IgD-negative memory B cell (primary cell): Measurements from ENCODE around the gene DNAJB12. TPM values are rescaled to one million over a fixed set of nuclear protein-coding genes. Genes with fewer than 3 reads are reported as not detected.
A peak's percentile ranks its signal among the peaks of the same experiment; 100 is the strongest.
"Not testable (repeated sequence)": the region's sequence is repeated elsewhere in the genome, so short reads cannot be mapped to it uniquely, and the experiment has no call there.

Source experiments
- H3K27ac Mint-ChIP-seq, 3 donors: one replicate each; pipeline ENCODE4 v1.8.0; 2020 to 2022; ENCODE audit warnings: mild to moderate bottlenecking in 3 of 3, mixed read lengths in 3 of 3, moderate library complexity in 1 of 3
- H3K27me3 Mint-ChIP-seq: one replicate; pipeline ENCODE4 v1.8.0; 2021; ENCODE audit warnings: mixed read lengths
- H3K36me3 Mint-ChIP-seq: one replicate; pipeline ENCODE4 v1.8.0; 2020; ENCODE audit warnings: mild to moderate bottlenecking, mixed read lengths
- H3K4me1 Mint-ChIP-seq, 3 donors: one replicate each; pipeline ENCODE4 v1.8.0; 2020 to 2022; ENCODE audit warnings: mixed read lengths in 3 of 3, mild to moderate bottlenecking in 1 of 3
- H3K4me3 Mint-ChIP-seq, 4 donors: one replicate each; pipeline ENCODE4 v1.8.0; 2020 to 2022; ENCODE audit warnings: mild to moderate bottlenecking in 4 of 4, mixed read lengths in 4 of 4, moderate library complexity in 3 of 4
- H3K9me3 Mint-ChIP-seq, 3 donors: one replicate each; pipeline ENCODE4 v1.8.0; 2020 to 2021; ENCODE audit warnings: mixed read lengths in 3 of 3, mild to moderate bottlenecking in 1 of 3
- polyA plus RNA-seq: library from polyadenylated mRNA; unstranded; fragments of 300-500 nt; fragmentation: Illumina TruSeq; gene quantifications from one replicate; pipeline ENCODE4 v1.2.3, GENCODE V29; 2021

Gene DNAJB12
- polyA plus RNA-seq, 1 donor from 2014 or later, result 27.6 TPM

DNA sequence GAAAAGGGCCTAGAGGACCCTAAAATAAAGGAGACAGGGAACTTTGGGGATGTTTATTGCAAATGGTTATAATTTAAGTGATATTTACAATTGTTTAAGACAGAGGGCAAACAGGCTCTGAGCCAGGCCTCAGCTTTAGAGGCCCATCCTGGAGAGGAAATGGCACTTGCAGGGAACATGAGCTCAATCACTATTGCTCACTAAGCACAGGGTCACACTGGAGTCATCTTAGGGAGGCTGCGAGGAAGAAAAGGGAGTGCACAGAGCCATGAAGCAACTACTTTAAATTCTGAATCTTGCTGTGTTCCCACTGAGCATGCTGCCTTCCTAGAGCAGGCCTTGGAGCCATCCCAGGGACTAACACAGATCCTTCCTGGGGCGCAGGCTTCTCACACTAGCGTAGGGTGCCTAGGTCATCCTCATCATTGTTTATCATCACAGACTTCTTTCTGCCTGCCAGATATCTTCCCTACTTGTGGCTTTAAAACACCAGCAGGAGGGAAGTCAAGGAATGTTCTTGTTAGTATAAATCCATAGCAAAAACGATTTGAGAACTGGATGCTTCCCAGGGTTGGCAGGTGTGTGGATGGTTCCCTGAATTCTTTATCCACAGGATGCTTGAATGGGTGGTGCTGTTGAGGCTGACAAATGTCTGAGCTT lies 12.7 kb upstream of the DNAJB12 start:
- Mint-ChIP-seq H3K4me1 (peaks cover 5 to 10% (median 9%) of the 10 kb centered on the region in 3 donors), H3K27ac (no peak overlapping the region)

DNA sequence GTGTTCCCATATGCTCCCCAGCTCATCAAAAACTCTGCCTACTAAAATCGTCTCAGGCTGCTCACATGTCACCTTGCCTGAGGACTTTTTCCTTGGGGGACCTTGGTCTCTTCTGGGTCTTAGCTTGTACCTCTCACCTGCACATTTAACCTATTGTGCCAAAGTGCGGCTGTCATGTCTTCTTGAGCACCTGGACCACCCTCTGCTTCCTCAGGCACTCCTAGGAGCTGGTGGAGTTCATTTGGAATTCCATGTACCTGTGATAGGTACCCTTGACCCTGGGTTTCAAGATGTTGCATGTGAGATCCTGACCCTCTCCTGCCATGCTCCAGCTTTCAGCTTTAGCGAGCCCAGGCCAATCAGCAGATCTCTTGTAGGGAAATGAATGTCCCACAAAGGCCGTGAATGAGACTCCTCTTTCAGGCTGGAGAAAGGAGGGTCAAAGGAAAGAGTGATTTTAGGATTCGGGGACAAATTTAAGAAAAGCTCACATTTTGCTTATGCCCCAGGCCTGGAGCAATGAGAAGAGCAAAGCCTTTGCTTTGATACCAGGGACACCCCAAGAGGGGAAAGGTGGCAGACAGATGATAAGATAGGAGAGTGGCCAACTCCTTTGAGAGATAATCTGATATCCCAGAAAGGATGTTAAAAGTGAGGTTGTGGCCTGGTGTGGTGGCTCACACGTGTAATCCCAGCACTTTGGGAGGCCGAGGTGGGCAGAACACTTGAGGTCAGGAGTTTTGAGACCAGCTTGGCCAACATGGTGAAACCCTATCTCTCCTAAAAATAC lies 10.6 kb upstream of the DNAJB12 start:
- Mint-ChIP-seq H3K4me3 (peak overlapping the region in 2 of 4 donors; percentile 43 to 86), H3K27ac (peak overlapping the region; percentile 2 to 63 (median 59)), H3K9me3 (no peaks in the 10 kb centered on the region), H3K27me3 (no peaks in the 10 kb centered on the region), H3K4me1 (peaks cover 5 to 10% (median 9%) of the 10 kb centered on the region in 3 donors), H3K36me3 (peaks cover 9% of the 10 kb centered on the region)

More for the DNA sequence above, 12.7 kb upstream of the DNAJB12 start:
- Mint-ChIP-seq H3K27me3 (no peaks in the 10 kb centered on the region), H3K36me3 (peaks cover 11% of the 10 kb centered on the region), H3K4me3 (no peak overlapping the region), H3K9me3 (no peaks in the 10 kb centered on the region)

DNA sequence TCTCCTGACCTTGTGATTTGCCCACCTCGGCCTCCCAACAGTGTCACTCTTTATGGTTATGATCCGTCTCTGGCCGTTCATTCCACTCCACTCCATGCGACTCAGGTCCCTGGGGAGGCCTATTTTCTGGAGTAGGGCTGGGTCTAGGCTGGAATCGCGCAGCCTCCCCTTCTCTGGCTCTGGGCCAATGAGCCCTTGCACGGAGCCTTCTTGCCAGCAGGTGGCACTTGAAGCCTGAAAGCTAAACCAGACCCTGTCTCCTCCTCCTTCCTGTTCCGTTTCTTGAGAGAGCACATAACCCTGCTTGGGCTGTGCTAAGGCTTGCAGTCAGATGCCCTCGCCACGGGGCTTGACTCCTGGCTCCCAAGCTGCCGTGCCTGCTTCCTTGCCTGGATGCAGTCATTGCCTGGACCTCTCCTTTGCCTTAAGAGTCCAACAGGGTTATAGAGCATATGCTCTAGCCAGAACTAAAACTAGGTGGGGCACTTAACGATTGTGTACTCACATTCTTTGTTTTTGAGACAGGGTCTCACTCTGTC lies 9.6 kb upstream of the DNAJB12 start:
- no peaks in the 10 kb centered on the region for H3K9me3 Mint-ChIP-seq
- peaks cover 9% of the 10 kb centered on the region for H3K36me3 Mint-ChIP-seq
- peaks cover 5 to 10% (median 9%) of the 10 kb centered on the region in 3 donors for H3K4me1 Mint-ChIP-seq
- no peaks in the 10 kb centered on the region for H3K27me3 Mint-ChIP-seq
- H3K4me3 Mint-ChIP-seq, result peak overlapping the region; percentile 5 to 85 (median 60)
- peak overlapping the region in 1 of 3 donors; percentile 2 for H3K27ac Mint-ChIP-seq

DNA sequence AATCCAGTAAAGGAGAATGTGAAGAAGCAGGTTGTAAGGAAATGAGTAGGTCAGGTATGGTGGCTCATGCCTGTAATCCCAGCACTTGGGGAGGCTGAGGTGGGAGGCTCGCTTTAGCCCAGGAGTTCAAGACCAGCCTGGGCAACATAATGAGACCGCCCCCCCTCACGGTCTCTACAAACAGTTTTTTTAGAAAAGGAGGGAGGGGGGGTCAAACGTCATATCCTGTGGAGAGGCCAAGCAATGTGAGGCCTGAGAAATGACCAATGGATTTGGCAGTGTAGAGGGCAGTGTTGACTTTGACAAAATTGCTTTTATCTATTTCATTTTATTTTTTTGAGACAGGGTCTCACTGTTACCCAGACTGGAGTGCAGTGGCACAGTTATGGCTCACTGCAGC lies 2.3 kb upstream of the DNAJB12 start:
- H3K27ac Mint-ChIP-seq, result no peak overlapping the region
- no peaks in the 10 kb centered on the region for H3K36me3 Mint-ChIP-seq

DNA sequence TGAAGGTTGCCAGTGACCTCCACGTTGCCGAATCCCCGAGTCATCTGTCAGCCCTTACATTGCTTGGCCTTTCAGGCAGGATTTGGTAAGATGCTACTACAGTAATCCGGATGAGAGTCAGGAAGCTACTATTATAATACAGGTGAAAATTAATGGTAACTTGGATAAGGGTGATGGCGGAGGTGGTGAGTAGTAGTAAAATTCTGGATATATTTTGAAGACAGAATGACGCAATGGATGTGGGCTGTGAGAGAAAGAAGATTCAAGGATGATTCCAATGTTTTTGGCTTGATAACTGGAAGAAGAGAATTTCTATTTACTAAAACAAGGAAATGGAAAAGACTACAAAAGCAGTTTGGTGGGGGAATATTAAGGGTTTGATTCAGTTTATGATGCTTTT lies 1.4 kb upstream of the DNAJB12 start:
- Mint-ChIP-seq H3K27ac (peak overlapping the region in 2 of 3 donors; percentile 20 to 55), H3K4me1 (peaks cover 9 to 36% (median 18%) of the 10 kb centered on the region in 3 donors), H3K36me3 (no peaks in the 10 kb centered on the region), H3K9me3 (no peaks in the 10 kb centered on the region), H3K4me3 (peak overlapping the region; percentile 45 to 89 (median 75)), H3K27me3 (no peaks in the 10 kb centered on the region)

More for the DNA sequence above, 2.3 kb upstream of the DNAJB12 start:
- H3K4me3 Mint-ChIP-seq, result no peak overlapping the region
- no peaks in the 10 kb centered on the region for H3K9me3 Mint-ChIP-seq
- H3K27me3 Mint-ChIP-seq, result no peaks in the 10 kb centered on the region
- peaks cover 6 to 29% (median 14%) of the 10 kb centered on the region in 3 donors for H3K4me1 Mint-ChIP-seq

DNA sequence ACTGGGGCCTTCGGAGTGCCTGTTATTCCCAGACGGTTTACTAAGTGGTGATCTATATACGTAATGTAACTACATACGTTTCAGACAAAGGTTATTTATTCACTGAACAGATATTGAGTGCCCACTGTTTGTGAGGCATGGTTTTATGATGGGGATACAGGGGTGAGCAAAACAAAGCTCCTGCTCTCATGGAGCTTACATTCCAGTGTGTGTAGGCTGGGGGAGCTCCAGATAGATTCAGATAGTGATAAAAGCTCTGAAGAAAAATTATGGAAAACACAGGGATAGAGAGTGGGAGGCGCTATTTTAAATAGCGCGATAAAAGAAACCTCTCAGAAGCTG lies 466 bp upstream of the DNAJB12 start:
- H3K4me3 Mint-ChIP-seq, result peak overlapping the region; percentile 89 to 99 (median 98)
- H3K27me3 Mint-ChIP-seq, result no peaks in the 10 kb centered on the region
- H3K36me3 Mint-ChIP-seq, result no peaks in the 10 kb centered on the region
- H3K27ac Mint-ChIP-seq, result peak overlapping the region; percentile 99
- H3K9me3 Mint-ChIP-seq, result no peaks in the 10 kb centered on the region
- peaks cover 7 to 36% (median 18%) of the 10 kb centered on the region in 3 donors for H3K4me1 Mint-ChIP-seq

DNA sequence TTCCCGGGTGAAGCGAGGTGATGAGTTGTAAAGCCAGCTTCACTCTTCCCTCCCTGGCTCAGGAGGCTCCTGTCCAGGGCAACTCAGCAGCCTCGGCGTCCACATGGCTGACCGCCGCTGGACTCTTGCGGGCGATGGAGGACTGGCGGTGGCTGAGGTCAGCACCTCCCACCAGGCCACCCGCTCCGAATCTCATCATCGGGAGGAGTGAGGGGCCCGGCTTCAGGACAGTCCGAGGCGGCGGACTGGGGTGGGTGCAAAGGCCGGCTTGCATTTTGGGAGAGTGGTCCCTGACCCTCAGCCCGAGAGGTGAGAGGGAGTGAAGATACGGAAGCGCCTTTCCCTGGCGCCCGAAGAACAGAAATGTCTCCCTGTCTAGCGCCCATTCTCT lies 759 bp downstream of the DNAJB12 start:
- Mint-ChIP-seq H3K27me3 (no peaks in the 10 kb centered on the region), H3K27ac (peak overlapping the region; percentile 99), H3K4me1 (peaks cover 7 to 39% (median 24%) of the 10 kb centered on the region in 3 donors), H3K9me3 (no peaks in the 10 kb centered on the region), H3K4me3 (peak overlapping the region; percentile 89 to 99 (median 98)), H3K36me3 (peaks cover 2% of the 10 kb centered on the region)

DNA sequence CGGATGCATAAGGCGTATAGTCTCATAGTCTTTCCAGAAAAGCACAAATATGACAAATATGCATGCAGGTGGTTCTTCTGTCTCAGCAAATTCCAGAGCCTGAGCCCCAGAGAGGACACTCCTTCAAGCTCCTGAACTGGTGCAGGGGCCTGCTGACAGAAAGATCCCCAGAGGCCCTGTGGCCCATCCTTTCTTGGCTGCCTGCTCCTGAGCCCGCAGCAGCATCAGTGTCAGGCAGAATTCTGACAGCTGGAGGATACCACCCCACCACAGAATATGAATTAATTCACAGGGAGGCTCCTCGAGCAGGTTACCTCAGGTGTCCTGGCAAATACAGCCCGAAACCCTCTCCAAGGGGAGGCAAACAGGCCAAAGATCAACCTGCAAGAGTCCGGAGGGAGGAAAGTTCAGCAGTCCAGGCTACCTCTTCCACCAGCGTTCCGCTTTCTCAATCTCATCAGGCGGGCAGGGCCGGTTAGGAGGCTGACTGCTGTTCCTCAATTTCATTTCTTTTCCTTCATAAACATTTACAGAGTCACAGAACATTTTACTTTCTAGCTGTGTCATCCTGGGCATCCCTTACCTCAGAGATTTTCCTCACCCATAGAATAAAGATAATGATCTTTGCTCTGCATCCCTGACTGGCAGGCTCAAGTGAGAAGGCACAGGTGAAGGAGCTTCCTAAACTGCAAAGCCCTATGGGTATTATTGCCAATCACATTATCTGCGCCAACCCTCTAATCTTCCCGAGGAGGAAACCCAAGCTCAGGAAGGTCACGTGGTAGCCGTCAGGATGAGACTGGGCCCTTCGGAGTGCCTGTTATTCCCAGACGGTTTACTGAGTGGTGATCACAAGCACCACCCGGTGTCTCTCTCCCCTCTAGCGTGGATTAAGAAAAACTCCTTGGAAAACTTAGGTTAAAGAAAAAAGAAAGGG lies 1.4 kb downstream of the DNAJB12 start:
- Mint-ChIP-seq H3K9me3 (no peaks in the 10 kb centered on the region), H3K27me3 (no peaks in the 10 kb centered on the region), H3K4me3 (peak overlapping the region; percentile 89 to 99 (median 98)), H3K36me3 (peaks cover 2% of the 10 kb centered on the region), H3K27ac (peak overlapping the region; percentile 84 to 99 (median 99)), H3K4me1 (peaks cover 9 to 39% (median 24%) of the 10 kb centered on the region in 3 donors)

DNA sequence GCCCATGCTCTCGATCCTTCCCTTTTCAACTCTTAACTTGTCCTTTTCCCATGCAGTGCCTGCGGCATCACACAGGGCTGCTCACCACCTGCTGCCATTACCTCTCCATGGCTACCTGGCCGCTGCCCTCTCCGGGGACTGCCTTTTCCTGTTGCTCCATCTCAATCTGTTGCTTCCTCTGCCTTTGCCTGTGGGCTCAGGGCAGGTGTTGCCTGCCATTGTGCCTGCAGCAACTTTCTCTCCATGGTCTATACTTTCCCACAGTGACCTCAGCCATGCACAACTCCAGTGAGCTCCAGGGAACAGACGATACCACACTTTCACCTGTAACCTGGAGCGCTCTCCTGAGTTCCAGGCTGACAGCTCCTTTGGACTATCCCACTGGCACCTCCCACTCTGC lies 3.2 kb downstream of the DNAJB12 start:
- peaks cover 2% of the 10 kb centered on the region for H3K36me3 Mint-ChIP-seq
- H3K27me3 Mint-ChIP-seq, result no peaks in the 10 kb centered on the region
- no peaks in the 10 kb centered on the region for H3K9me3 Mint-ChIP-seq
- H3K27ac Mint-ChIP-seq, result peak overlapping the region in 1 of 3 donors; percentile 99
- H3K4me3 Mint-ChIP-seq, result peak overlapping the region in 1 of 4 donors; percentile 89
- H3K4me1 Mint-ChIP-seq, result peaks cover 9 to 36% (median 24%) of the 10 kb centered on the region in 3 donors

DNA sequence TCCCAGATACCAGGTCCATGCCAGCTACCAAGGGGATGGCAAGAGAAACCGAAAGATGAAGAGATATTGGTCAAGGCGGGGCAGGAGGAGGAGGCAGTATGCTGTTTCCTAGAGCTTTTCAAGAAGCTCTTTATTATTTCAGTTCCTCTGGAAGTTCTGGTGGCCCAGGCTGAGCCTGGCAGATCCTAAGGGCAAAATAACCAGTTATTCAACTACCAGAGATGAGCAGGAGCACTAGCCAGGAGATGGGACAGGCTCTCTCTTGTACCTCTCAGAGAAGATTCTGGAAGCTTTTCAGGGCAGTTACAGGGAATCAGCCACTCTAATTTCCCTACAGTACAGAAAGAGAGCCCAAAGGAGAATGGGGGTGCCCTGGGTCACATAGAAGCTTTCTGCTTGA lies 5.3 kb downstream of the DNAJB12 start:
- Mint-ChIP-seq H3K9me3 (no peaks in the 10 kb centered on the region), H3K4me1 (peaks cover 7 to 31% (median 16%) of the 10 kb centered on the region in 3 donors), H3K4me3 (peak overlapping the region in 1 of 4 donors; percentile 84), H3K27me3 (no peaks in the 10 kb centered on the region), H3K27ac (peak overlapping the region in 1 of 3 donors; percentile 84), H3K36me3 (peaks cover 2% of the 10 kb centered on the region)

DNA sequence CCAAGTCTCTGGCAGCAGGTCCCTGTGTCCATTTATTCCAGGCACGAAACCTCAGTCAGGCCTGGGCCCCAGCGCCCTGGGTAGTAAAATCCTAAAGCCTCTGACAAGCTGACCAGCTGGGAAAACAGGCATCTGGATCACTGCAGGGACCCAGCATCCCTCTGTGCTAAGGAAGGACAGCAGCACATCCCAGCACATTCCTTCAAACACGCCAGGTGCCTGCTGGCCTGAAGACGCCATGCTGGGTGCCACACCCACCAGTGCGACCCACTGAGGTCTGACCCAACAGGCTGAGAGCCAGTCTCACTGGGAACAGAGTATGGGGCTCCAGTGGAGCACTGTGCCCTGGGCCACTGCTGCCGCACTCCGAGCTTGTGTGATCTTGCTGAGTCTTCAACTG lies 6.4 kb downstream of the DNAJB12 start:
- H3K27ac Mint-ChIP-seq, result peak overlapping the region in 1 of 3 donors; percentile 84
- no peak overlapping the region for H3K4me3 Mint-ChIP-seq
- H3K9me3 Mint-ChIP-seq, result no peaks in the 10 kb centered on the region
- peaks cover 5 to 25% (median 12%) of the 10 kb centered on the region in 3 donors for H3K4me1 Mint-ChIP-seq
- peaks cover 2% of the 10 kb centered on the region for H3K36me3 Mint-ChIP-seq
- H3K27me3 Mint-ChIP-seq, result no peaks in the 10 kb centered on the region

DNA sequence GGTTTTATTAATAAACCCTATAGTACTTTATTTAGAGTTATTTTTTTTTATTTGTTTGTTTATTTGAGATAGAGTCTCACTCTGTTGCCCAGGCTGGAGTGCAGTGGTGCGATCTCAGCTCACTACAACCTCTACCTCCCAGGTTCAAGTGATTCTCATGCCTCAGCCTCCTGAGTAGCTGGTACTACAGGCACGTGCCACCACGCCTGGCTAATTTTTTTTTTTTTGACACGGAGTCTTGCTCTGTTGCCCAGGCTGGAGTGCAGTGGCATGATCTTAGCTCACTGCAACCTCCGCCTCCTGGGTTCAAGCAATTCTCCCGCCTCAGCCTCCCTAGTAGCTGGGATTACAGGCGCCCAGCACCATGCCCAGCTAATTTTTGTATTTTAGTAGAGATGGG lies 8.6 kb downstream of the DNAJB12 start:
- not testable (repeated sequence) for H3K4me3 Mint-ChIP-seq, H3K27ac Mint-ChIP-seq, H3K27me3 Mint-ChIP-seq, H3K9me3 Mint-ChIP-seq, H3K36me3 Mint-ChIP-seq, H3K4me1 Mint-ChIP-seq

DNA sequence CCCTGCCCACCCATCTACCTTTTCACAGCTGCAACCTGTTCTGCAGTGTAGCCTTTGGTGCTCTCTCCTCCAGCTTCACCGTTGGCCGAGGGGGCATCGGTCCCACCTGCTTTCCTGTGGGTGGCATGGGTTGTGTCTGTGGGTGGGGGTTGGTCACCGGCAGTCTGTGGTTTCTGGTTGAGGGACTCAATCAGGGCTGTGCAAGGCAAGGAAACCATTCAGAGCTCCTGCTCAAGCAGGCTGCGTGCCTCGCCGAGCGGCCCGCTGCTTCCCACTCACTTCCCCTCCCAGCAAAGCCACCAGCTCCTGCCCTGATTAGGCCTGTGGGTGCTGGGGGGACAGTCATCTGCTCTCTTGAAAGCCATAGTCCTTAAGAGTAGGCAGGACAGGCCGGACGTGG lies 9.8 kb downstream of the DNAJB12 start:
- H3K4me1 Mint-ChIP-seq, result peaks cover 5 to 16% (median 10%) of the 10 kb centered on the region in 3 donors
- H3K27ac Mint-ChIP-seq, result peak overlapping the region in 1 of 3 donors; percentile 31
- no peaks in the 10 kb centered on the region for H3K27me3 Mint-ChIP-seq
- peaks cover 2% of the 10 kb centered on the region for H3K36me3 Mint-ChIP-seq
- no peak overlapping the region for H3K4me3 Mint-ChIP-seq
- no peaks in the 10 kb centered on the region for H3K9me3 Mint-ChIP-seq

DNA sequence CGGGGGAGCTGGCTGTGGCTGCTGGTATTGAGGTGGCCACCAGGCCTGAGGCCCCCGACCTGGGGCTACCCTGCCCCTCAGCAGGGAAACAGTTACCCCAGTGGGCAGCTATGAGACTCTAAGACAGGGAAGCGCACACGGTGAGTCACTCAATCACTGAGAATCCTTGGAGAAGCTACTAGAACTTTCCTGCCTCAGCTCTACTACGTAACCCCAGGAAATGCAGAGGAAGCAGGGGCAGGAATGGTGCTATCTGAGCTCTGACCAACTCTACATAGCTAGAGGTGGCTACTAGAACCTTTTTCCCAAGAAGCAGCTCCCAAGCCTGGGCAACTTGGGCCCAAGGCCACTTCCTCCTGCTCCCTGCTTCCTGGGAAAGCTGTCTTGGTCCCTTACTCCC lies 11.8 kb downstream of the DNAJB12 start:
- H3K36me3 Mint-ChIP-seq, result no peaks in the 10 kb centered on the region
- no peaks in the 10 kb centered on the region for H3K9me3 Mint-ChIP-seq
- H3K4me1 Mint-ChIP-seq, result peaks cover 4 to 10% (median 7%) of the 10 kb centered on the region in 3 donors
- peak overlapping the region in 2 of 3 donors; percentile 20 to 70 for H3K27ac Mint-ChIP-seq
- no peaks in the 10 kb centered on the region for H3K27me3 Mint-ChIP-seq
- no peak overlapping the region for H3K4me3 Mint-ChIP-seq
